ENCODE measurements around the gene DAB2. TPM values are rescaled to one million over a fixed set of nuclear protein-coding genes. Genes with fewer than 3 reads are reported as not detected.

Gene DAB2
- total RNA-seq, 2 donors from 2014 or later: 12.3 to 23.8 TPM

- Histone ChIP-seq H3K4me3 (ENCODE audit: low read length) (no peak overlapping the region), H3K27ac (ENCODE audit: low read depth, low read length) (no peak overlapping the region), H3K36me3 (ENCODE audit: control insufficient read depth, insufficient read depth, low read length) (no peaks in the 10 kb centered on the region), H3K9me3 (ENCODE audit: control insufficient read depth, low read length) (no peaks in the 10 kb centered on the region), H3K9ac (ENCODE audit: extremely low read depth, low read length, poor library complexity, severe bottlenecking) (no peak overlapping the region), H3K27me3 (ENCODE audit: control insufficient read depth, insufficient read depth, low read length, poor library complexity, severe bottlenecking) (no peaks in the 10 kb centered on the region), H3K4me1 (ENCODE audit: control insufficient read depth, insufficient read depth, low read length) (peaks cover 6% of the 10 kb centered on the region)
- 63 to 100% methylated on average over 1 to 3 of the region's 3 CpGs for WGBS, 2 experiments (ENCODE audit: insufficient coverage in 1 of 2, insufficient read length in 1 of 2)
- Mint-ChIP-seq H3K4me3 (no peak overlapping the region), H3K9me3 (no peaks in the 10 kb centered on the region), H3K27ac (no peak overlapping the region), H3K4me1 (peaks cover 21% of the 10 kb centered on the region), H3K27me3 (ENCODE audit: insufficient read depth) (peaks cover 3% of the 10 kb centered on the region), H3K36me3 (ENCODE audit: low read depth) (no peaks in the 10 kb centered on the region)
- no peak for TF ChIP-seq CTCF (conservative IDR thresholded peaks at IDR 0.05)
- DNase-seq: no peak
Observed at GRCh38 chr5:39427229-39427628, 2.4 kb upstream of the DAB2 start.

GRCh38 chr5:39426746-39427105 is 1.9 kb upstream of the DAB2 start:
- Histone ChIP-seq H3K9ac (ENCODE audit: extremely low read depth, low read length, poor library complexity, severe bottlenecking) (no peak overlapping the region), H3K4me1 (ENCODE audit: control insufficient read depth, insufficient read depth, low read length) (peaks cover 9% of the 10 kb centered on the region), H3K36me3 (ENCODE audit: control insufficient read depth, insufficient read depth, low read length) (no peaks in the 10 kb centered on the region), H3K27ac (ENCODE audit: low read depth, low read length) (no peak overlapping the region), H3K4me3 (ENCODE audit: low read length) (no peak overlapping the region), H3K9me3 (ENCODE audit: control insufficient read depth, low read length) (no peaks in the 10 kb centered on the region), H3K27me3 (ENCODE audit: control insufficient read depth, insufficient read depth, low read length, poor library complexity, severe bottlenecking) (no peaks in the 10 kb centered on the region)
- peaks cover 25% of the 10 kb centered on the region for H3K4me1 Mint-ChIP-seq
- no peaks in the 10 kb centered on the region for H3K36me3 Mint-ChIP-seq (ENCODE audit: low read depth)
- peaks cover 3% of the 10 kb centered on the region for H3K27me3 Mint-ChIP-seq (ENCODE audit: insufficient read depth)
- H3K27ac Mint-ChIP-seq: no peak overlapping the region
- WGBS, 2 experiments (ENCODE audit: insufficient coverage in 1 of 2, insufficient read length in 1 of 2): 82 to 92% methylated on average over 1 to 3 of the region's 3 CpGs
- no peak for TF ChIP-seq CTCF (conservative IDR thresholded peaks at IDR 0.05)
- H3K9me3 Mint-ChIP-seq: no peaks in the 10 kb centered on the region
- H3K4me3 Mint-ChIP-seq: no peak overlapping the region
- DNase-seq: no peak

DNA sequence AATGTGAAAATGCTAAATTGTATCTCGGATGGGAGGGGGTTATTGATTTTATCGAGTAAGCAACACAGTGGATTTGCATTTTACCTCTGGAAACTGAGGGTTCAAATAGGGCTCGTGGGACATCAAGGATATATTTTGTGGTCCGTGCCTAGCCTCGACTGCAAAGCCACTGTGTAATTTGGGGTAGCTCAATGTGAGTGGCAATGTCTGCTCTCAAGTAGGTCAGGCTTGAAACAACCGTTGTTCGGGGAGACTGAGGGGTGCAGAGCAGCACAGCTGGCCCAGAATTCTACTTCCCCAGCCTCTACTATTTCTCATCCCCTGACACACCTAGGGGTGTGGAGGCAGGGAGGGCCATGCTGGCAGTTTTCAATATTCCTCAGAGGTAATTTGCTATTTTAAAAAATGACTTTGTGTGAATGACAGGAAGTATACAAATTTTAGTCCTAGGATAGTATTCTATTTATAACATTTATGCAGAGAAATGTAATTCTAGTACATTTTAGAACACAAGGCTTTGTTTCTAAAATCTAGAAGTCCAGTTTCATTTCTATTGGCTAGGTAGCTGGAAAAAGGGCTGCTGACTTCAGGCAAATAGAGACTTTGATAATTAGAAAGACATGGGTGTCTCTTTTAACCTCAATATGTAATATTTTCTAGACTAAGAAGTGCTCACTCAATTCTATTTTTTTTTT is 1.4 kb upstream of the DAB2 start:
- no peak for TF ChIP-seq CTCF (conservative IDR thresholded peaks at IDR 0.05)
- peaks cover 12% of the 10 kb centered on the region for H3K4me1 ChIP-seq (ENCODE audit: control insufficient read depth, insufficient read depth, low read length)
- WGBS, 2 experiments (ENCODE audit: insufficient coverage in 1 of 2, insufficient read length in 1 of 2): 86 to 91% methylated on average over 3 to 7 of the region's 7 CpGs
- no peak overlapping the region for H3K27ac ChIP-seq (ENCODE audit: low read depth, low read length)
- H3K36me3 ChIP-seq (ENCODE audit: control insufficient read depth, insufficient read depth, low read length): no peaks in the 10 kb centered on the region
- H3K27me3 ChIP-seq (ENCODE audit: control insufficient read depth, insufficient read depth, low read length, poor library complexity, severe bottlenecking): no peaks in the 10 kb centered on the region
- Mint-ChIP-seq H3K4me3 (peak overlapping the region; percentile 81), H3K4me1 (peaks cover 25% of the 10 kb centered on the region), H3K27ac (no peak overlapping the region), H3K36me3 (ENCODE audit: low read depth) (no peaks in the 10 kb centered on the region), H3K9me3 (no peaks in the 10 kb centered on the region), H3K27me3 (ENCODE audit: insufficient read depth) (peaks cover 3% of the 10 kb centered on the region)
- no peak overlapping the region for H3K4me3 ChIP-seq (ENCODE audit: low read length)
- no peak for DNase-seq
- H3K9ac ChIP-seq (ENCODE audit: extremely low read depth, low read length, poor library complexity, severe bottlenecking): no peak overlapping the region
- no peaks in the 10 kb centered on the region for H3K9me3 ChIP-seq (ENCODE audit: control insufficient read depth, low read length)
